HG03108 (cell line): ENCODE measurements around the gene TMBIM6.
"Not testable (repeated sequence)": the region's sequence is repeated elsewhere in the genome, so short reads cannot be mapped to it uniquely, and the experiment has no call there.

Experiments
- ATAC-seq: cut with Tn5 transposase; IDR thresholded peaks from one replicate; pipeline ENCODE4 v1.9.1; 2021; ENCODE audit warnings: moderate library complexity; ENCODE audit not compliant: unreplicated experiment

The TMBIM6 gene

GRCh38 chr12:49728446-49728845, 12.9 kb upstream of the TMBIM6 start:
- ATAC-seq = no peak

GRCh38 chr12:49730050-49730449, 11.3 kb upstream of the TMBIM6 start:
- no peak for ATAC-seq

GRCh38 chr12:49730568-49731101, 10.7 kb upstream of the TMBIM6 start:
- ATAC-seq = no peak

GRCh38 chr12:49733219-49734017, 7.9 kb upstream of the TMBIM6 start:
- ATAC-seq = no peak

GRCh38 chr12:49734900-49735299, 6.5 kb upstream of the TMBIM6 start:
- not testable (repeated sequence) for ATAC-seq

- not testable (repeated sequence) for ATAC-seq
Observed at GRCh38 chr12:49738721-49739120, 2.6 kb upstream of the TMBIM6 start.

GRCh38 chr12:49740277-49740676, 1.1 kb upstream of the TMBIM6 start:
- ATAC-seq = not testable (repeated sequence)

- ATAC-seq = peak; percentile 58
Observed at GRCh38 chr12:49741882-49742620, 694 bp downstream of the TMBIM6 start.

GRCh38 chr12:49744363-49744885, 3.1 kb downstream of the TMBIM6 start:
- ATAC-seq = no peak

- ATAC-seq = no peak
Observed at GRCh38 chr12:49748306-49748705, 6.9 kb downstream of the TMBIM6 start.

- ATAC-seq = no peak
Observed at GRCh38 chr12:49748800-49749199, 7.4 kb downstream of the TMBIM6 start.

- peak; percentile 41 for ATAC-seq
Observed at GRCh38 chr12:49750027-49750995, 9.0 kb downstream of the TMBIM6 start.

- no peak for ATAC-seq
Observed at GRCh38 chr12:49750996-49751393, 9.6 kb downstream of the TMBIM6 start.

- no peak for ATAC-seq
Observed at GRCh38 chr12:49761677-49762467, 20.5 kb downstream of the TMBIM6 start.

- ATAC-seq = no peak
Observed at GRCh38 chr12:49762468-49762847, 21.1 kb downstream of the TMBIM6 start.

- ATAC-seq = no peak
Observed at GRCh38 chr12:49763006-49763591, 21.7 kb downstream of the TMBIM6 start.

GRCh38 chr12:49764126-49764525, 22.8 kb downstream of the TMBIM6 start:
- no peak for ATAC-seq

GRCh38 chr12:49766115-49766455, 24.7 kb downstream of the TMBIM6 start:
- no peak for ATAC-seq

GRCh38 chr12:49767333-49767732, 26.0 kb downstream of the TMBIM6 start:
- ATAC-seq = no peak
